Stimulated activated CD4-positive, alpha-beta T cell treated with anti-CD3 and anti-CD28 coated beads, Interleukin-4, amount 100 ng/mL, for 4 hours (primary cell): ENCODE measurements around the gene LARP7.
A peak's percentile ranks its signal among the peaks of the same experiment; 100 is the strongest.
"Not testable (repeated sequence)": the region's sequence is repeated elsewhere in the genome, so short reads cannot be mapped to it uniquely, and the experiment has no call there.

Experiments used
- DNase-seq, 2 experiments: peaks; one replicate each; pipeline ENCODE4 v3.0.0-alpha.2; 2020

LARP7 gene

DNA sequence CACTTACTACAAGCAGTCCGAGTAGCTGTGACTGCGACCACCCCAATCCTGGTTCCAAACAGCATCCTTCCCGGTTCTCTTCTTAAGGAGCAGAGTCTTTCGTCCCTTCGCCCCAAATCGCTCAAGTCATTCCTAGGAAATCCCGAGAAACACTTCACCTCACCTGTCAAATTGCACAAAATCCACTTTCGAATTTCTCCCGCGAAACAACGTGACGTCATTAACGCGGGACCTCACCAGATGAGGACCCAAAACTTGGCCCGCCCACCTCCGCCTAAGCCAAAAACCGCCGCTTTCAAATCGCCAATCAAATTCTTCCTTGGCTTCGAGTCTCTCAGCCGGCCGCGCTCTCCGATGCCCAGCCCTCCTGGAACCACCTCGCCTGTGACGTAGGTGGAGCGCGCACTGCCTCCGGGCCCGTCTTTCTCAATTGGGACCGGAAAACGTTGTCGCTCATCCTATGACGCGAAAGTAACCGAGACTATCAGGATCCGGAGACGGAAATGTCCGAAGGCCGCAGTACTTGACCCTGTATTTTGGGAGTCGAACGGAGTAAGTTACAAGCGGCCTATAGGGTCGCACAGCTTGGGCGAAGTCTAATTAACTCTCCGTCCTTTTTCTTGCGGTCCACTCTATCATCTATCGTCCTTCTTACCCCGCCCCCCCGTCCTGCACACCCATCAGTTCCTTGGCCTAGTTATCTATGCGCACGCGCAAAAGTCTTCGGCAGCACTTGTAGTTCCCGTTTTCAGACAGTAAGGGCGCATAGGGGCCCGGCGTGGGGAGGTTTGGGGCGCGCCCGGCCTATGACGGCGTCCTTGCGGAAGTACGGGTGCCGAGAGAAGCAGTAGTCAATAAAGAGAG is at the start of gene LARP7, which contains the start of gene ZGRF1:
Gene LARP7, plus strand, starts transcription at position 456 of the 864 bp plus-strand sequence. CDS start 7,527 bp downstream, outside the sequence.
Gene ZGRF1, minus strand, starts transcription at position 222 of the 864 bp plus-strand sequence. CDS start 3,733 bp downstream, outside the sequence.
- DNase-seq, result peak; percentile 93 to 98

DNA sequence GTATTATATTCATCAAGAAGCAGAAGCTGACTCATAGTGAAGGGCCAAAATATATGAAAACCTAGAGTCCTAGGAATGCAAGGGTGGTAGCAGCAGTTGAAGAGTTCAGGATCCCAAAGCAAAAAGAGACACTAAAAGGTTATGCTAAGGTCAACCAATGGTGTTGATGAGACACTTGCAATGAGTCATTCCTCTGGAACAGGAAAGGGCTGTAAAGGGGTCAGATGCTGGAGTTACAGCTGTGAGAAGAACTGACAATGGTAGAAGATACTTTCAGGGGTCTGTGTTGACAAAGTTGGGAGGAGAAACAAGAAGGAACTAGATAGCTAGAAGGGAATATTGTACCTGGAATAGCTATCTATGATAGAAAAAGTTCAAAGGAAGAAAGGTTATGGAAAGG is 47.7 kb upstream of the LARP7 start:
- DNase-seq, result no peak

DNA sequence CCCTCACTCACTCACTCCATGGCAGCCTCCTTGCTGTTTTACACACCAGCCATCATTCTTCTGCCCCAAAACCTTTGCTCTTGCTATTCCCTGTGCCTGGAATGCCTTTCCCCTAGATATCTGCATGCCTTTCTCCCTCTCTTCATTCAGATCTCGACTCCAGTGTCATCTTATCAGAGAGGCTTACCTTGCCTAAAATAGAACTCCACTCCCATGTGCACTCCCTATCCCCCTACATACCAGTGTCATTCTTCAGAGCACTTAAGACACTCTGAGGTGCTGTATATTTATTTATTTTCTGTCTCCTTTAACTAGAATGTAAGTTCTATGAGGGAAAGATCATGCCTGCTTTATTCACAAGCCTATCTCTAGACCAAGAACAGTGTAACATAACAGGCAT is 45.4 kb upstream of the LARP7 start:
- no peak for DNase-seq

DNA sequence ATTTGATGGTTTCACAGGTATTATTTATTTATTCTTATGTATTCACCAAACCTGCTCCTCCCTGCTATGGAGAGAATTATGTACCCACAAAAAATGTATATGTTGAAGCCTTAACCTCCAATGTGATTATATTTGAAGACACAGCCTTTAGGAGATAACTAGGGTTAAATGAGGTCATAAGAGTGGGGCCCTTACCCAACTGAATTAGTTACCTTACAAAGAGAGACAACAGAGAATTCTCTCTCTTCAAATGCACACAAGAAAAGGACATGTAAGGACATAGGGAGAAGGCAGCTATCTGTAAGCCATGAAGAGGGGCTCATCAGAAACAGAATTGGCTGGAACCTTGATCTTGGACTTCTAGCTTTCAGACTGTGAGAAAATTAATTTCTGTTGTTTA is 44.2 kb upstream of the LARP7 start:
- no peak for DNase-seq

DNA sequence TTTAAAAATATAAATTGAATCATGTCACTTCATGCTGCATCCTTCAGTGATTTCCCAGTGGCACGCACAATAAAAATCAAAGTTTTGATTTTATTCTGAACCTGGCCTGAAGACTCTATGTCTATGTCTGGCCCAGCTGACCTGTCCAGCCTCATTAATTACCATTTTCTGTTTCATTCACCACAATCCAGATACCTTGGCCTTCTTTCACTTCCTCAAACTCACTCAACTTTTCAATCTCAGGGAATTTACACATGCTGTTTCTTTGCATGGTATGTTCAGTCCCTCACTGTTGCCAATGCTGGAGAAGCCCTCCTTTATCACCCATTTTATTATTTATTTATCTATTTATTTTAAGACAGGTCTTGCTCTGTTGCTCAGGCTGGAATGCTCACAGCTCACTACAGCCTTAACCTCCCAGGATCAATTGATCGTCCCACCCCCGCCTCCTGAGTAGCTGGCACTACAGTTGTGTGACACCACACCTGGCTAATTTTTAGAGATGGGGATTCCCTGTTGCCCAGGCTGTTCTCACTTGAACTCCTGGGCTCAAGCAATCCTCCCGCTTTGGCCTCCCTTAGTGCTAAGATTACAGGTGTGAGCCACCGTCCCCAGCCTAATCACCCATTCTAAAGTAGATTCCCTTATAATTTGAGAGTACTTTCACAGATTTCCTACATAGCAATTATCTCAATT is 43.4 kb upstream of the LARP7 start:
- no peak for DNase-seq

DNA sequence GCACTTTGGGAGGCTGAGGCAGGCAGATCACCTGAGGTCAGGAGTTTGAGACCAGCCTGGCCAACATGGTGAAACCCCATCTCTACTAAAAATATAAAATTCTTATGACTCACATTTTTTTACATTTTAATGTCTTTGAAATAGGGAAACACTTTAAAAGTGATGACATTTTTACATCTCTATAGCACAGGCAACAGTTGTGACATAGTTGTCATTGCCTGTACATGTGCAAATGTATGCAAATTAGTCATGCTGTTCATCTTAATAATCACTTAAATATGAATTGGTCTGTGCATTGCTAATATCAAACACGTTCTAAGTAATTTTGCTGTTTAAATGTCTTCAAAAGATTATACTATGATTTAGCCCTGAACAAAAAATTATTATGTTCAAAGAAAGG is 42.0 kb upstream of the LARP7 start:
- DNase-seq, result no peak

DNA sequence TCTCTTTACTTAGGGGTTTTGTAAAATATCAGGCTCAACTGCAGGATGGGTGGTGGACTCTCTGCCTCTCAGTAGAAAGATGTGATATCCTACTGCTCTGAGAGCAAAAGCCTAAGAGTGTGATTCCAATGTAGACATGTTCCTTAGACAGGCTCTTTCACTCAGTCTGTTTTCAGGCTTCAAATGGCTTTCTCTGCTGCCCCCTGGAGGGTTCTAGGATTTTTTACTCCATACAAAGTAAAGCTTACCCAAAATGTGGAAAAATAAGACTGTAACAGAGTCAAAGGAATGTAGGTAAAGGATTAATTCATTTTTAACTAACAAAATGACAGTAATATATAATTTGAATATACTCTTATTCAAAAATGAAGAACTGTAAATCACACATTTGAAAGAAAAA is 32.4 kb upstream of the LARP7 start:
- peak in 1 of 2 experiments; percentile 9 for DNase-seq

DNA sequence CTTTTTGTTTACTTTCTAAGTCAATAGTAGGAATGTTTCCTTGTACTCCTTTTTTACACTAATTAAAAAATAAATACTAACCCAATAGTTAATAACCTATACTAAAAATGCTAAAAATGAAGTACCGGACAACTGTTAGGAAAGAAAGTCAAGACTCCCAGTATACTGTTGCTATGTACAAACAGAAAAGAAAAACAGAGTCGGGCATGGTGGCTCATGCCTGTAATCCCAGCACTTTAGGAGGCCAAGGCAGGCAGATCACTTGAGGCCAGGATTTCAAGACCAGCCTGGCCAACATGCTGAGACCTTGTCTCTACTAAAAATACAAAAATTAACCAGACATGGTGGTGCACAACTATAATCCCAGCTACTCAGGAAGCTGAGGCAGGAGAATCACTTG is 24.1 kb upstream of the LARP7 start:
- not testable (repeated sequence) for DNase-seq

DNA sequence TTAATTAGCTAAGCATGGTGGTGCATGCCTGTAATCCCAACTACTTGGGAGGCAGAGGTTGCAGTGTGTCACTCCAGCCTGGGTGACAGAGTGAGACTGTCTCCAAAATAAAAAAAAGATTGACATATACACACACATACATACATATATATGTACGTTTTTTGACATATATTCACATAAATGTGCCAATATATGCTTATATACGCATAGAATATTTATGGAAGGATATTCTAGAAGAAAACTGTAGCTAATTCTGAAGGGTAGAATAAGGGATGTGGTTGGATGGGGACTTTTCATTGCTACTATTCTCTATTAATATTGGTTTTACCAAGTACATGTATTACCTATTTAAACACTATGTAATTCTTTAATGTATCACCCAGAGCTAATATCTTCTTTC is 20.0 kb upstream of the LARP7 start:
- DNase-seq, result no peak

DNA sequence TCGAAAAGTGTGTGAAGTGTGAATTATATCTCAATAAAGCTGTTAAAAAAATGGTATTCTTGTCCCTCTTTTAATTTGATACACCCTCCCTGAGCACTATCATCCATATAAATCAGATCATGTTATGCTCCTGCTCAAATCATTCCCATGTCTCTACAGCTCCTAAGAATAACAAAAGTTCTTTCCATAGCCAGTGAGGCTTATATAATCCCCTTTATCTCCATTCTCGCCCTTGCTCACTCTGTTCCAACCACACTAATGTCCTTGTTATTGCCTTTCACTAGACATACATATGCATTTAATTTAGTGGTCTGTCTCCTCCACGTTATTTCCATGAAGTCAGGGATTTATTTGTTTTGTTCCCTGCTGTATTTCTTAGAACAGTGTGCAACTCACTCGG is 10.7 kb upstream of the LARP7 start:
- no peak for DNase-seq

DNA sequence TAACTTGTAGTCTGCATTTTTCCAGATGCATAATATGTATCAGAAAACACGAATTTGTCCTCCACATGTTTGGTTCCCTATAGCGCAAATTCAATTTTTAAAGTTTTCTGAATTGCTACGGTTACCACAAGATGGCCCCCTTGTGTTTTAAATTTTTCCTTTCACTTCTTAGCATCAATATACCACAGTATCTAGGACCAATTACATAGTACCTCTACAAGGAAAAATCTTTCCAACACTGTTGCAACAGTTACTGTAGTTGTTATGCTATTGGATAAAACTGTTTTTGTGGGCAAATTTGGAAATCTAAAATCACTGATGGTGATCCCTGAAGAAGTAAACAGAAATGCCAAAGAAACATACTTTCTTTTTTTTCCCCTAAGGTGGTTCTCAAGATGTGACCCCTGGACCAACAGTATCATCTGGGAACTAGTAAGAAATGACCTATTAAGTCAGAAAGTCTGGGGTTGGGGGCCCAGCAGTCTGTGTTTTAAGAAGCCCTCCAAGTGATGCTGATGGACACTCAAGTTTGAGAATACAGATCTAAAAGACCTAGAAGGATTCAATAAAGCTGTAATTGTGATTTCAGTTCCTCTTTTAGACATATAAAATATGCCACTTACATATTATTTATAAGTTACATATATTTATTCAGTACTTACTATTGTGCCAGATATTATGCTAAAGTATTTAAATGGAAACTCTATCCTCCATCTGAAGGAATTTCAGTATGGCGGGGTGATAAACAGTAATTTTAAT is 3.3 kb upstream of the LARP7 start:
- no peak for DNase-seq

DNA sequence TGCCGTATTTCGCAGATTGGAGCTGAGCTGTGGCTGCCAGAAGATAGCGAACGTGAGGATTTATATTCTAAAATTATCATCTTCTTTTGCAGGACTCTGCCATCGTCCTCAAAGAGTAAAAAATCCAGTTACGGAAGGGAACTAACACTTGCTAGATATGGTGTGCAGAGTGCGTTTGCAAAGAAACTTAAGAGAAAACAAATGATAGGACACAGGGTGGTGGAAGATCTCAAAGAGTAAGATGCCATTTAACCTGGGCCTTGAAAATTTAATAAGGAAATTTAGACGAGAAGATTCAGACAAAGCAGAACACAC is 566 bp downstream of the LARP7 start:
- DNase-seq, result no peak

DNA sequence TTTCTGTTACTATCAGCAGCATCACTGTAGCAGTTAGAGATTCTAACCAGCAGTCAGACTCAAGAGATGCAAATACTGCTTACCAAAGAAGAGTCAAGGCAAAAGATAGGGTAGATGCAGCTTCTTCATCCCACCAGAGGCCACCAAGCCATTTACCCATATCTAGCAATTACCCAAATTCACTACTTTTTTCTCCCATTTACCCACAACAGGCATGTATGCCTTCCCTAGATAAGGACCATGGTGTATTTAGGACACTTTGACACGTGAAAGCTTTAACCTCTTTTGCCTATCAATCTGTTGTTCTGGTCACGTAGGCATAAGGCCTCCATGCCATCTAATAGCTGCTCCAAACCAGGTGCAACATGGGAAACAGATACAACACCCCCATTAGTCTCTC is 5.6 kb downstream of the LARP7 start:
- DNase-seq, result no peak

DNA sequence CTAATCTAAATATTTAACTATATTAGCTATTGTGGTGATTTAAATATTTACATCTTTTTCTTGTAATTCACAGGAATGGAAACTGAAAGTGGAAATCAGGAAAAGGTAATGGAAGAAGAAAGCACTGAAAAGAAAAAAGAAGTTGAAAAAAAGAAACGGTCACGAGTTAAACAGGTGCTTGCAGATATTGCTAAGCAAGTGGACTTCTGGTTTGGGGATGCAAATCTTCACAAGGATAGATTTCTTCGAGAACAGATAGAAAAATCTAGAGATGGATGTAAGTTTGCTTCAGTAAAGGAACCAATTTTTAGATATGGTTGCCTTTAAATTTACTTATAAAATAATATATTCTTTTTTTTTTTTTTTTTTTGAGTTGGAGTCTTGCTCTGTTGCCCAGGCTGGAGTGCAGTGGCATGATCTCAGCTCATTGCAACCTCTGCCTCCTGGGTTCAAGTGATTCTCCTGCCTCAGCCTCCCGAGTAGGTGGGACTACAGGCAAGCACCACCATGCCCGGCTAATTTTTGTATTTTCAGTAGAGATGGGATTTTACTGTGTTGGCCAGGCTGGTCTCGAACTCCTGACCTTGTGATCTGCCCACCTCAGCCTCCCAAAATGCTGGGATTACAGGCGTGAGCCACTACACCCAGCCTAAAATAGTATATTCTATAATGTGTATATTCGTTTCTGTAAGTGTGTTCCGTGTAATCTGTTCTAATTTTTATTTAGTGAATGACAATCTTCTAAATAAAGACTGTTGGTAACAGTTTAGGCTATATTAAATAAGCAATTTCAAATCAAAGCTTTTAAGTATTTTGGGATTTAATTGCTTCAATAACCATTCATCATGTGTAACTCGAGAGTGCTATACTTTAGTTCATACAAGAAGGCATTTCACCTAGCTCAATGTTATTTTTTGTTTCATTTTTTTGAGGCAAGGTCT is 7.9 kb downstream of the LARP7 start:
- not testable (repeated sequence) for DNase-seq

DNA sequence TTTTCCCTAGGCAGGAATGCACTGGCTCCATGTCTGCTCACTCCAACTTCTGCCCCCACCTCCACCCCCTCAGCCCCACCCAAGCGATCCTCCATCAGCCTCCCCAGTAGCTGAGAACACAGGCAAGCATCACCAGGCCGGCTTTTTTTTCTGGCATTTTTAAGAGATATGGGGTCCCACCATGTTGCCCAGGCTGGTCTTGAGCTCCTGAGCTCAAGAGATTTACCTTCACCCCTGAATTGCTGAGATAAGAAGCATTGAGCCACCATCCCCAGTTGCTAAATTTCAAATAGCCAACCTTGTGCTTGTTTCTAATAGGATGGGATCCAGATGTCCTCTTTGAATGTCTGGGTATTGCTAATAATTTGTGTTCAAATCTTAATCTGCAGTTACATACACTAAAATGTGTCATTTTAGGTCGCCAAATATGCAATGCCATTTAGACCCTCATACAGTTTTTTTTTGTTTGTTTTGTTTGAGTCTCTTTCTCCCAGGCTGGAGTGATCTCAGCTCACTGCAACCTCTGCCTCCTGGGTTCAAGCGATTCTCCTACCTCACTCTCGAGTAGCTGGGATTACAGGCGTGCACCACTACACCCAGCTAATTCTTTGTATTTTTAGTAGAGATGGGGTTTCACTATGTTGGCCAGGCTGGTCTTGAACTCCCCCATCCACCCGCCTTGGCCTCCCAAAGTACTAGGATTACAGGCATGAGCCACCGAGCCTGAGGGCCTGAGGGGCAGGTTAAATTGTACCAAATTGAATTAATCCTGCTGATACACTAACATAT is 8.8 kb downstream of the LARP7 start:
- DNase-seq, result no peak

DNA sequence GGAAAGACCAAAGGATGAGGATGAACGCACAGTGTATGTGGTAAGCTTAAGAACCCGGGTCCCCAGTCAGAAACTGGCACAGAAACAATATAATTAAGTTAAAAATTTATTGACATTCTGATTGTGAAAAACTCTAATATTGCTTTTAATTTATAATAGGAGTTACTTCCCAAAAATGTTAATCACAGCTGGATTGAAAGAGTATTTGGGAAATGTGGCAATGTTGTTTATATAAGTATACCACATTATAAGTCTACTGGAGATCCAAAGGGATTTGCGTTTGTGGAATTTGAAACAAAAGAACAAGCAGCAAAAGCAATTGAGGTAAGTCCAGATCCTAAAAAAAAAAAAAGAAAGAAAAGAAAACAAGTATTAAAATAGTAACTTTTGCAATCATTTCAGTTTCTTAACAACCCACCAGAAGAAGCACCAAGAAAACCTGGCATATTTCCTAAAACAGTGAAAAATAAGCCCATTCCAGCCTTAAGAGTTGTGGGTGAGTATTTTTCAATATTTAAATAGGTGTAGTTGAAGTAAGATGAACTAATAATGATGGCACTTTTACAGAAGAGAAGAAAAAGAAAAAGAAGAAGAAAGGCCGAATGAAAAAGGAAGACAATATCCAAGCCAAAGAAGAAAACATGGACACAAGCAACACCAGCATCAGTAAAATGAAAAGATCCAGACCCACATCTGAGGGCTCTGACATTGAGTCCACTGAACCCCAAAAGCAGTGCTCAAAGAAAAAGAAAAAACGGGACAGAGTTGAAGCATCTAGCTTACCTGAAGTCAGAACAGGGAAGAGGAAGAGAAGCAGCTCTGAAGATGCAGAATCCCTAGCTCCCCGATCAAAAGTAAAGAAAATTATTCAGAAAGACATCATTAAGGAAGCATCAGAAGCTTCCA is 9.9 kb downstream of the LARP7 start:
- no peak for DNase-seq

DNA sequence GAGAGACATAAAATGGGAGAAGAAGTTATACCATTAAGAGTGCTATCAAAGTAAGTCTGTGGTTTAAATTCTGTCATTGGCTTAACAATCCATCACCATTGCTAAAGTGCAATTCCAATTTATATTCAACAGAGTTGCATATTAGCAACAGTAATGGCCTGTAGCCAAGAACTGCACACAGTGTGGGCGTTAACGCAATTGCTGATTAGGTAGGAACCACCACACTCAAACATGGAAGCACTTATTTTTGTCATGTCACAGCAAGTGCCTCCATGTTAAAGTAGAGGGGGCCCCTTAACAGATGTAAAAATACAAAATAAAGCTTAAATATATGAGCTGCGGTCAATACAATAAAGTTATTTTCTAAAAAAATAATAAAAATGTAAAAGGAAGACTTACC is 10.8 kb downstream of the LARP7 start:
- no peak for DNase-seq

DNA sequence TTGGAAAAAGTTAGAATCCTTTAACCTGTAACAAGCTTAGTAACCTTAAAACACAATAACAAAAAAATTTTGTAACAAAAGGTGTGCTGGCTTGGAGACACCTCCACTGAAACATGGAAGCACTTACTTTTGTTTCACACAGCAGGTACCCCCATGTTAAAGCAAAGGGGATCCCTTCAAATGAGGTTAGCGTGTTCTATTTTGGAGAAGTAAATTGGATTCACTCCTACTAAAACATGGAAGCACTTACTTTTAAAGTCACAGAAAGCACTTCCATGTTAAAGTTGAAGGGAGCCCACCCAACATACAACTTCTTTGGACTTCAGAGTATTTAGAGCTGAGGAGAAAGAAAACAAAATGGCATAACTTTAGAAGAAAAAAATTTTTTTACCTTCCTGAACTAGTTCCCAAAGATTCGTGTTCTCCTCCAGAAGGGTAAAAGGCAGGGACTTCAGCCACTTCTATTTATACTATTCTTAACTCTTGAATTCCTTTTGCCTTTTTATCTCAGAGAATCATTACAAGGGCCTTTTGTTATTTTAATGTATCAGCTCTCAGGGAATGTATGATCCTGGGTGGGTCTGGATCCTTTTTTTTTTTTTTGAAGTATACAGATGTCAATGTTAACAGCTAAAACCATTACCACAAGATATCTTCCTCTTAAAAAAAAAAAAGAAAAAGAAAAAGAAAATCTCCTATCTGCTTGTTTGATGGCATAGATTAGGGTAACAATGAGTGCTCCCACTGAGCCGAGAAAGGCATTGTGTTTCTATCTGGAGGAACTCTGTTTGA is 11.5 kb downstream of the LARP7 start:
- DNase-seq, result no peak

DNA sequence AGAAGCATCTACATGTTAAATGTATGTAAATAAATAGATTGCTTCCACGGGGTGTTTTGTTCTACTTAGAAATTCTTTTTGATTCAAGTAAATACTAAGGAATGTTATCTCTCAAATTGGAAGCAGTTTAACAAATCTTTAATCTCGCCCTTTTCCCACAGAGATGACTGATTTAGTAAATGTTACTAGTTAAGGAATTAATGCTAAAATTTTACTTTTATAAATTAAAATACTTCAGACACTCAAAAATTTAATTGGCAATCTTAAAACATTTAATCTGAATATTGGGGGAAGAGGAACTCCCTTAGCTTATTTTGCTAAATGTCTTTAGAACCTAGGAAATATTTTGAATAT is 12.1 kb downstream of the LARP7 start:
- DNase-seq, result no peak

DNA sequence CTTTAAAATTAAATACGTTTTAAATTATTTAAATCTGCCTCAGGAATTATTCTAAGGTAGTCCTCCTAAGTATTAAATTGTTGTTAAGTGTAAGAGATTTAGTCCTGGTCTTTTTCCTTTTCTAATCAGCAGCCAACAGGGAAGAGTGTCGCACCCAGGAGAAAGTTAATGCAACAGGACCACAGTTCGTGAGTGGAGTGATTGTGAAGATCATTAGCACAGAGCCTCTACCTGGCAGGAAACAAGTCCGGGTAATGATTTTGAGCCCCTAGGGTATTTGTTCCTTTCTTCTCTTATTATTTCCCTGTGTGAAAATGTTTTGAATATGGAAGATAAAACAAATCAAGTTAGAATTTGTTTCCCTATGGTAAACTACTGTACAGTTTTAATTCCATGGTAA is 13.4 kb downstream of the LARP7 start:
- DNase-seq, result no peak
